Stimulated activated CD4-positive, alpha-beta T cell treated with anti-CD3 and anti-CD28 coated beads, Interleukin-1b, Interleukin-23, amount 100 ng/mL, for 1 hour (primary cell): ENCODE data around the gene ODC1.
"Not testable (repeated sequence)": the region's sequence is repeated elsewhere in the genome, so short reads cannot be mapped to it uniquely, and the experiment has no call there.

Experiments used
- DNase-seq, 2 donors: peaks; one replicate each; pipeline ENCODE4 v3.0.0-alpha.2; 2020; ENCODE audit warnings: low read depth in 2 of 2

The ODC1 gene

DNA sequence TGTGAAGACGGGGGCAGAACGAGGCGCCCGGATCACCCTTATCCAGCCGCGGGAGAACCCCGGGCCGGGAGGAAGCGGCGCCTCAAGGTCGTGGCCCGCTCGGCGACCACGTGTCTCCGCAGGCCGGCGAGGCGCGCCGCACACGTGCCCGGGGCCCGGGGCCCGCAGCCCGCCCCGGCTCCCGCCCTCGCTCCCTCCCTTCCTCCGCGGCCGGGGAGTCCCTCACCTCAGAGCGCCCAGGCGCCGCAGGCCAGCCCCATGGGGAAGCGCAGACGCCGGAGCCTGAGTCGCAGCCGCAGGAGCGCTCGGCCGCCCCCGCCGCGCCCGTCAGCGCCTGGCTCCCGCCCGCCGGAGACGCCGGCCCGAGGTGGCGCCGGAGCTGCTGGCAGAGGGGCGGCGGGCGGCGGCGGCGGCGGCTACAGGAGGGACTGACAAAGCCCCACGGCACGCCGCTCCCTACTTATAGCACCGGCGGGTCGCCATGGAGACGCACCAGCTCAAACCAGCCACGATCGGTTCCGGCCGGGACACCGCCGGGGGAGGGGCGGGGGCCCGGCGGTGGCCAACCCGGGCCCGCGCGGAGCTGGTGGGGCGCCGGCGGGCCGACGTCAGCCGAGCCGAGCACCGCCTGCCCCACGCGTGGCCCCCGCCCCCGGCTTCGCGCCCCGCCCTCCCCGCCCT lies at the start of gene ODC1:
ODC1 (minus strand) TSS at position 433 of the 681 bp plus-strand sequence. CDS start 3,295 bp downstream, outside the sequence.
- peak; percentile 97 to 98 for DNase-seq

DNA sequence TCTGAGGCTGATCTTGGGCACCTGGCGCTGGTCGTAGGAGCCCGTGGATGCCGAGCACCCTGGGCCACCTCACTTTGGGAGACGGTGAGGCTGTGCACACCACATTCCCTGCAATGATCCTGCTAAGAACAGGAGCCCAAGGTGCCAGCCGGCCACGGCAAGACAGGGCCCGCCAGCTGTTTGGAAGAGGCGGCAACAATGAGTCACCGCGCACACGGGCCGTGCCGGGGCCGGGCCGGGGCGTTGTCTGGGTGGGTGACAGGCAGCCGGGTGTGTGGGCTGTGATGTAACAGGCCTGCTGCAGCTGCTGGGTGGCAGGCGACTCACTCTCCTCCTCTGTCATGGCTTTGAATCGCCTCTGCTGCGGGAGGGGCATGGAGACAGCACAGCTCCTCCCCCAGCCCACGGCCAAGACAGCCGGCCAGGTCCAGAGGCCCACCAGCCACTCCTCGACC lies 49.7 kb upstream of the ODC1 start:
- DNase-seq: peak; percentile 9 to 41

DNA sequence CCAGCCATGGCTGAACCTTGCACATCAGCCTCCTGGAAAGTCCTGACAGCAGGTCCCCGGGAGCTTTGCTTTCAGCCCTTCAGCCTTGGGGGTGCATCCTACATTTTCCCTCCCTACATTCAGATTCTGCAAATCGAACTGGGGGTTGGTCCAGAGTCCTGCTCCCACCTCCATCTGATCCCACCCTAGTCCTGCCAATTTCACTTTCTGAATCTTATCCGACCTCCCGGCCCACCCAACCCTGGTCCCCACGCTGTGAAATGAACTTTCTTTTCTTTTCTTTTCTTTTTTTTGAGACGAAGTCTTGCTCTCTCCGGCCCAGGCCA lies 47.8 kb upstream of the ODC1 start:
- no peak for DNase-seq

DNA sequence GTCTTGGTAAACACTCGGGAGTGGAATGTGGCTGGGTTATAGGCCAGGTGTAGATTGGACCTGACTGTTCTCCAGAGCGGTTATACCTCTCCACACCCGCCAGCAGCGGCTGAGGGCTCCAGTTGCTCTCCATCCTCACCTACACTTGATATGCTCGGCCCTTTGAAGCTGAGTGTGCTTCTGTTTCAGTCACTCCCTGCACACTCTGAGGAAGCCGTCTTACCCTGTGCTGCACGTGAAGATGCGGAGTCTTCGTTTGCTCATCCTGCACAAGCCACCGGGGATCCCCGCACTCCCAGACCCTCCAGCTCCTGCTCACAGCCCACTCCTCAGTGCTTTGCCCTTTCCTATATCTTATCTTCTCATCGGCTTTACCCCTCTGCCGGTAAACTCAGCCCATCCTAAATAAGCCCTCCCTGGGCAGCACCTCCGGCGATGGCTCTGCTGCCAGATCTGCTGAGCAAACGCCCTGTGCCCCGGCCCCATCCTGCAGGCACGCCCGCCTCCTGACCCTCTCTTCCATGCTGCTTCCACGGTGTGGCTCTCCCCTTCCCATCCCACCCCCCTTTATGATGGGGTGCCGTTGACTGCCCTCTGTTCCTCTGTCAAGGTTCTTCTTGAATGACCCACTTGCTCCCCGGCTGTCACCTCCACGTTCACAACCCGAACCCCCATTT lies 47.3 kb upstream of the ODC1 start:
- DNase-seq: no peak

DNA sequence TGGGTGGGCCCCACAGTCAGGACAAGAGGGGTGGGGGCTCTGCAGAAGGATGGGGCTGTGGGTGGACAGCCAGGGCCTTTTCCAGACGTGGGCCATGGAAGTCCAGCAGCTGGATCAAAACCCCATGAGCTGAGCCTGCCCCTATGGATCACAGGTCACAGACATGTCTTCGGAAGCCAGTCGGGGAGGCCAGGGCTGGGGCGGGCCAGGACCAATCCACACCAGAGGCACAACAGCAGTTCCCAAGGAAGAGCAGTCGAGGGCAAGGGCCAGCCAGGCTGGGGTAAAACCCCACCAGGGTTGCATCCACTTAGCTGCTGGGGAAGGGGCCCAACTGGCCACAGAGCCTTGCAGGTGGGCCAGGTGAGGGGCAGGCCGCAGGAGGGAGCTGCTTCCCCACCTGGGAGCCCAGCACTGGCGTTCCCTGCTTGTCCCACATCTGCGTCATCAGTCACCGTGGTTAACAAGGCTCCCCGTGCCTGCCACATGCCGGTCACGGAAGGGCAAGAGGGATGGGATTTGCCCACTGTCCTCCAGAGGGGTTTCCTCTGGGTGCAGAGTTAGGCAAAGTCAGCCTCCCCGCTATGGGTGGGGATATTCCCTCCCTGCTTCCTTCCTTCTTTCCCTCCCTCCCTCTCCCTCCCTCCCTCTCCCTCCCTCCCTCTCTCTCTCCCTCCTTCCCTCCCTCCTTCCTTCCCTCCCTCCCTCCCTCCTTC lies 46.4 kb upstream of the ODC1 start:
- DNase-seq: no peak

DNA sequence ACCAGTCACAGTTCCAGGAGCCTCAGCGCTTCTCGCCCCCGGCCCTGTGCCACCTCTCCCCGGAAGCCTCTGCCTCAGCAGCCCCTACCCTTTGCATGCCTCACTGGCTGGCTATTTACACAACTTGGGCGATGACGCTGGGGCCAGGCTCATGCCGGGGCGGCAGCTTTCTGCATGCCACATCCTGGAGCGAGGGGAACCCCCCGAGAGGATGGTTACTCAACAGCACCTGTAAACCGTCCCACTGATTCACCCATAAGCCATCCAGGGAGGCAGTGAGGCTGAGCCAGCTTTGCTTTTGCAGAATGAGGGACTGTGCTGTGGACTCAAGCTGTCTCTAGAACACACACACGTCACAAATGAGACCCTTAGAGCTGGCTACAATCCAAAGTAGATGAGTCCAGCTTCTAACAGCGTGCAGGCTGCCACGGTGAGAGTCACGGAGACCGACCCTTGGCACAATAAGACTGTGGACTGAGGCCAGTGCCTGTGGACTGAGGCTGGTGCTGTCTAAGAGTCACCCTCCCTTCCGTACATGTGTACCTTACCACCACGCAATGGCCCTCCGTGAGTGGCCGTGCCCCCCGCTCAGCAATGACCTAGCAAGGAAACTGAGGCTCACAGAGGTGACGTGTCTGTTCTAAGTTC lies 45.6 kb upstream of the ODC1 start:
- peak; percentile 43 to 63 for DNase-seq

DNA sequence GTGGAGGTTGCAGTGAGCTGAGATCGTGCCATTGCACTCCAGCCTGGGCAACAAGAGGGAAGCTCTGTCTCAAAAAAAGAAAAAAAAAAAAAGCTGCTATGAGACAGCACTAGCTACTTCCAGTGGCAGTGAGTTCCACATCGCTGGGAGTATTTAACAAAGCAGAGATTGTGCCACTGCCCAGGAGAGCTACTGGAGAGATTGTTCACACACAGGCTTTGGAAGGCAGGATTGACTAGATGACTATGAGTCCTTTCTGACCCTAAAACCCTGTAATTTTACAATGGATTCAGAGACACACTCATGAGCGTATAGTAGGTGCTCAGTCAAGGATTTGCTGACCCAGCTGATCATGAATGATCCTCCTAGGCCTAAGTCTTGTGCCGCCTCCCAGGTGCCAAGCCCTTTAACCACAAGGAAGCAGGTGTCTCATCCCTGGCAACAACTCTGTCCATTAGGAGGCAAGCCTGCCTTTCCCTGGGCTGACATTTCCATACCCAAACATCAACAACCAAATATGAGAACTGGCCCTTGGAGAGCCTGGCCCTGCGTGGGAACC lies 45.0 kb upstream of the ODC1 start:
- no peak for DNase-seq

DNA sequence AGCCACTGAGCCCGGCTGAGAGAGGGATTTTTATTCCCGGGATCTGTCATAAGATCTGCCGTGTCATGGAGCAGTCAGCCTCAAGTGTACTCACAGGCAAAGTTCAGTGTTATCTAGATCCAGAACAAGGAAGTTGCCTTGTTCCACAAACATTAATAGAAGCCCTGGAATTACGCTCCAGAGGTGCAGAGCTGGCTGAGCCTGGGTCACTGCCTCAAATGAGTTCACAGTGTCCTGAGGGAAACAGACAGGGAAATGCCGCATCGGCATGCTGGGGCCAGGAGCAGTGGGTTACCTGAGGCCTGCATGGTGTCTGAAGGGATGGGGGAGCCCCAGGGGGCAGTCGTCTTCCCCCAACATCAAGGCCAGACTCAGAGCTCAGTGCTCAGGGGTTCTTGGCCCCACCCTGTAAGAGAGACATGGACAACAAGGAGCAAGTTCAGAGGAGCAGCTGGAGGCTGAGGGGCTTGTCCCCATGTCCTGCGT lies 42.7 kb upstream of the ODC1 start:
- no peak for DNase-seq

DNA sequence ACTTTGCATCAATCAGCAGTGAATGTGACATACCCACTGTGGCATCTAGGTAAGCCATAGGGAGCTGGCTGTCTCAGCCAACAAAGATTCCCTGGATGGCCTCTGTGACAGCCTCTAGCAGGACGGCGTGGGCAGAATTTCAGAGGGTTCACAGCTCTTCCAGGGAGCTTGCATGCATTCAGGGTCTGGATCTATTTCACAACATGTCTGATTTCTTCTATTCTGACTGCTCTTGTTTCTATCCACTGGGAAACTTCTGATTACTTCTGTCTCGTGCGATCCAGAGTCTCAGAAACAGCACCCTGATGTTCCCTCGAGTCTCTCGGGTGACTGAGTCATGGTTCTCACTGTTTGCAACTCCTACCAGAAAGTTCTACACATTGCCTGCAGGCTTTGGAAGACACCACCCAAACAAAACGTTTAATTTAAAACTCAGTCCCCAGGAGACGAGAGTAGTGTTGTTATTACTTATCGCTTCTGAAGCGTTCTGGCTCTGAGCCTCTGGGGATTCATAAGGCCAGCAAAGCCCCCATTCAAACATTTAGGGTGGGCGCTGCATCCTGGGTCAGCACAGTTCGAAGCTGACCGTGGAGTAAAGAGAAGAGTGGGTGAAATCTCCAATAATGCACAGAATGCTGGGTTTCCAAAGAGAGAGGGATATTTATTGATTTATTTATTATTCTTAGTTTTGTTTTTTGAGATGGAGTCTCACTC lies 41.9 kb upstream of the ODC1 start:
- DNase-seq: no peak

DNA sequence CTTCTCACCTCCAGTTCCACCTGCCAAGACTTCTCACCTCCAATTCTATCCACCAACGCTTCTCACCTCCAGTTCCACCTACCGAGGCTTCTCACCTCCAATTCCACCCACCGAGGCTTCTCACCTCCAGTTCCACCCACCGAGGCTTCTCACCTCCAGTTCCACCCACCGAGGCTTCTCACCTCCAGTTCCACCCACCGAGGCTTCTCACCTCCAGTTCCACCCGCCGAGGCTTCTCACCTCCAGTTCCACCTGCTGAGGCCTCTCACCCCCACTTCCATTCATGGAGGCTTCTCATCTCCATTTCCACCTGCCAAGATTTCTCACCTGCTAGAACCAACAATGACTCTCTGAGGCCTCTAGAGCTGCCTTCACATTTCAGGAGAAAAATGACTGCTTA lies 40.0 kb upstream of the ODC1 start:
- DNase-seq: not testable (repeated sequence)

DNA sequence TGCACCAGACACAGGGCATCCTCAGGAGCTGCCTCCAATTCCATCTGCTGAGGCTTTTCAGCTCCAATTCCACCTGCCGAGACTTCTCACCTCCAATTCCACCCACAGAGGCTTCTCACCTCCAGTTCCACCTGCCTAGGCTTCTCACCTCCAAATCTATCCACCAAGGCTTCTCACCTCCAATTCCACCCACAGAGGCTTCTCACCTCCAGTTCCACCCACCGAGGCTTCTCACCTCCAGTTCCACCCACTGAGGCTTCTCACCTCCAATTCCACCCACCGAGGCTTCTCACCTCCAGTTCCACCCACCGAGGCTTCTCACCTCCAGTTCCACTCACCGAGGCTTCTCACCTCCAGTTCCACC lies 39.6 kb upstream of the ODC1 start:
- not testable (repeated sequence) for DNase-seq

DNA sequence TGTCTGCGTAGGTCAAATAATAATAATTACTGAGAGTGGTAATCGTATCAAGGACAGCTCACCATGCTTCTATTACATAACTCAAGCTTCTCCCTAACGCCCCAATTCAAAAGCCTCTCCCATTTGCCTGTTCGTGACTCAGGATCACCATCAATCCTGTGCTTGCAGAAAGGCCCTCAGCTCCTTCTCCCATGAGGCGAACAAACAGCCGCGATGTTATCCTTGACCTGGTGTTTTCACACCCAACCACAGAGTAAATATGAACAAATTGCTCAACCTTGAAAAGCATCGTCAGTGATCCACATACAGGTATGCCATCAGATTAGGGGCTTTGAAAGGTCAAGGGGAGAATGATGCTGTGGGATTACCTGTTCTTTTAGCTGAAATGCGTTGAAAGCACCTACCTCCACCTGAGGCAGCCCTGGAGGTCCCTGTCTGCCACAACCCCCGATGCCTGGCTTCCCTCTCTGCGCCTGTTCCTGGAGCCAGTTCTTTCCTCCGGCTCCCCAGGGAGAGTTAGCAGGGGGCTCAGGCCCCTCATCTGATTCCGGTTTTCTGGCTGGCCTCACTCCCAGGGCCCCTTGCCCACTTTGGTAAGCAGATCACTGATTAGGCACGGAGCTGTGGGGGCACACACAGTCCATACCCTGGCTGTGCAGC lies 39.1 kb upstream of the ODC1 start:
- no peak for DNase-seq

DNA sequence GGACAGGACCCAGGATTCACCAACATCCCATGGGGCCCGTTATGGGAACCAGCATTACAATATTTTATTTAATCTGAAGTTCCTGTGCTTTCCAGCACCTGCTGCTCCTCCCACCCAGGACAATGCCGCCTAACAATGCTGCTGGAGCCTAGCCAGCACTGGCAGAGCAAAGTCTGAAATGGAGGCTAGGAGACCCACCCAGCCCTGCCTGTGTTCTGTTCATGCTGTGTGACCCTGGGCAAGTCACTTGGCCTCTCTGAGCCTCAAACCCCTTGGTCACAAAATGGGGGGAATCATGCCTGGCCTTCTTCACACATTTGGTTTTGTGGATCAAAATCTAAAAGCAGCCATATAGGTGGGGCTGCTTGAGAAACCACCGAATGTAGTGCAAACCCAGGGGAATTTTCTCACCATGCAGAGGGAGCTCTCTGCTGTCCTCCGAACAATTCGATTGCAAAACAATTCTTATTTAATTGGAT lies 38.5 kb upstream of the ODC1 start:
- DNase-seq: no peak

DNA sequence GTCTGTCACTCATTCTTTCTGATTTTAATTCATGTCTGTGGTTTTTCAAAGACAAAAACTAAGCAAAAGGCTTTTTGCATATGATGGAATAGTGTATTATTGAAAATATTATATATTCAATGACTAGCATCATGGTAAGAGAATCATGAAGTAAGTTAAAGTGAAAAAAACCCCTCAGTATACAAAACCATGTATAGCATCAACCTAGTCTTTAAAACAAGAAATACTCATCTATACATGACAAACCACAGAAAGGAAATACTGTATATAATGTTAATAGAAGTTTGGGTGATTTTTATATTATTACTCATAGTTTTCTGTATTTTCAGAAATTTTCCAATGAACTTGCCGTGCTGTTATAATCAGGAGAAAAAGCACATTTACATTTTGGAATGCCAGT lies 38.0 kb upstream of the ODC1 start:
- no peak for DNase-seq

DNA sequence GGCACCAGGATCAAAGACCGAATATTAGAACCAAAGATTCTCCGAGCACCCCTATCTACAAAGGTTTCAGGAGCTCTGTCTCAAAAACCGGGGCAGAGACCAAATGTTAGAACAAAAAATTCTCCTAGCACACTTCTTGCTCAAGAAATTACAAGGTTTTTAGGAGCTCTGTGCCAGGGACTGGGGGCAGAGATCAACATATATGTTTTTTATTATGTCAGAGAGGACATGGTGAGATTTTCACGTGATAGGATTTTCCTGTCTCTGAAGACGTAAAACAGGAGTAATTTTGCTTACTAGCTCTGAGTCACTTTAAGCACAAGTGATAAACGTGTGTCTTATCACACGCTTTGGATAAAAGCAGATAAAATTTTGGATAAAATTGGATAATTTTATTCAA lies 34.8 kb upstream of the ODC1 start:
- DNase-seq: no peak

DNA sequence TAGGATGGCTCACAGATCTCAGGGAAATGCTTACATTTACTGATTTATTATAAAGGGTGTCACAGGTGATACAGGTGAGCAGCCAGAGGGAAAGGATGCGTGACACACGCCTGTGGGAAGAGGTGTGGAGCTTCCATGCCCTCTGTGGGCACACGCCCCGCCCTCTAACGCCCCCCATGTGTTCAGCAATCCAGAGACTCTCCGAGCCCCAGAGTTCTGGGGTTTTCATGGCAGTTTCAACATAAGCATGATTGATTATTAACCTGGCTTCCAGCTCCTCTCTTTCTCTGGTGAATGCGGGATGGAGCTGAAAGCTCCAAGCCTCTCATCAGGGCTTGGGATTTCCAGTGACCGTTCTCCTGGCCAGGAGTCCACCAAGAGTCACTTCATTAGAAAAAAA lies 34.3 kb upstream of the ODC1 start:
- no peak for DNase-seq

DNA sequence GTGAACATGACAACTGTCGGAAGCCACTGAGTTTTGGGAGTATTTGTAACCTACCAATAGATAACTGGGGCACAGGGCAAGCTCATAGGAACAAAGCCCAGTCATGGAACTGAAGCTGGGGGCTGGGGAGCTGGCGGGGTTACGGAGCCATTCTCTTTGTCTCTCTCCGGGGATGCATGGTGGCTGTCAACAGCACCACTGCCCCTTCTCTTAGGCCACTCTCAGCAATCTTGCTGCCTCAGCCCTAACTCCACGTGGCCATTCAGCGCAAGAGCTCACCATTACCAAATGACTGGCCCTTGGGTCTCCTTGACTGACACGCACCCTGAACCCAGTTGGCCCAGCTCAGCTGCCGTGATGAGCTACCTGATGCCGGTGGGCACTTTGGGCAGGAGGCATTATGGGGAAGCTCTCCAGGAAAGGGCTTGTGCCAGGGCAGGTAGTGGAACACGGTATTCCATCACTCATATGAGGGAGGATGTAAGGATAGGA lies 33.6 kb upstream of the ODC1 start:
- no peak for DNase-seq

DNA sequence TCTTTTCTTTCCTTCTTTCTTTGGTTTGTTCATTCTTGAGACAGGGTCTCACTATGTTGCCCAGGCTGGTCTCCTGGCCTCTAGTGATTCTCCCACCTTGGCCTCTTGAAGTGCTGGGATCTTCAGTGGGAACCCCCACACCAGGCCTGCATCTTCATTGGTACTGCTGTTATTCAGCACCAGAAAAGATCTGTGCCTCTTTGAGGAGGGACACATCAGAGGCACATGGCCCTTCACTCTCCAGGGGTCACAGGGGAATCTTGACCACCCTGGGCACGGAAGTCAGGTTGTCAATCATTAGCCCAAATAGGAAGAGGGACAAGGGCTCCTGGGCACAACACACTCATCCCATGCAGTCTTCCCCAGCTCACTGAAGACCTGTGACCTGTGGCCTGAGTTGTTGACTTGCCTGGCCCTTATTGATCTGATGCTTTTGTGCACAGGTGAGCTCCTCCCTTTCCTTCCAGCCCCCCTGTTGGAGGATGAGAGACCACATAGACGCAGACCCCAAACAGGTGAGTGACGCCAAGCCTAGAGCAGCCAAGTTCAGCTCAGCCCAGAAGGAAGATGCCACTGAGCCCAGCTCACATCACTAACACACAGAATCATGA lies 33.0 kb upstream of the ODC1 start:
- no peak for DNase-seq

DNA sequence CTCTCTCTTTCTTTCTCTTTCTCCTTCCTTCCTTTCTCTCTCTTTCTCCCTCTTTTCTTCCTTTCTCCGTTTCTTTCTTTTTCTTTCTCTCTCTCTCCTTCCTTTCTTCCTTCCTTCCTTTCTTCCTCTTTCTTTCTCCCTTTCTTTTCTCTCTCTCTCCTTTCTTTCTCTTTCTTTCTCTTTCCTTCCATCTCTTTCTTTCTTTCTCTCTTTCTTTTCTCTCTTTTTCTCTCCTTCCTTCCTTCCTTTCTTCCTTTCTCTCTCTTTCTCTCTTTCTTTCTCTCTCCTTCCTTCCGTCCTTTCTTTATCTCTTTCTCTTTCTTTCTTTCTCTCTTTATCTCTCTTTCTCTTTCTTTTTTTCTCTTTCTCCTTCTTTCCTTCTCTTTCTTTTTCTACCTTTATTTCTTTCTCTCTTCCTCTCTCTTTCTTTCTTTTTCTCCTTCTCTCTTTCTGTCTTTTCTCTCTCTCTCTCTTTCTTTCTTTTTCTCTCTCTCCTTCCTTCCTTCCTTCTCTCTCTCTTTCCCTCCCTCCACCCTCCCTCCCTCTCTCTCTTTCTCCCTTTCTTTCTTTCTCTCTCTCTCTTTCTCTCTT lies 32.3 kb upstream of the ODC1 start:
- DNase-seq: no peak

DNA sequence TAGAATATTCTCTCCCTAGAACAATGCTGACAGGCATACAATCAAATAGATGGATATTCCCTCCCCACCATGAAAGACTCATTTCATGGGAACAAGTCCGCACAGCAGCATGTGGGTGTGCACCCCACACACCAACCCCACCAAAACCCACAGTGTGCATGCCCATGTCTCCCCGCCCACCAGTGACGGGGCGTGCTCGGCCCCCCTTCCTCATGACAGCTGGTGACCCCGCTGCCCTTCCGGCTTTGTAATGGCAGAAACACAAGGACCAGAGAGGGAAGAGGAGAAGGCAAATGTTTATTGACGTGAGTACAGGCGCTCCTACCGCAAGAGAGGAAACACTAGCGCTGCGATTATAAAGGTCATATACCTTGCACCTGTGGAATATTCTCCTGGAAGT lies 30.8 kb upstream of the ODC1 start:
- no peak for DNase-seq
